HUES64 (cell line): ENCODE data around the gene SMARCAL1.

ENCODE experiments used
- H3K27ac ChIP-seq: 2 replicates; pipeline ENCODE4 v1.7.0; 2013; ENCODE audit warnings: low read depth, low read length, inconsistent platforms
- H3K27me3 ChIP-seq: 2 replicates; pipeline ENCODE4 v1.6.1; 2013; ENCODE audit warnings: mild to moderate bottlenecking, low read length; ENCODE audit not compliant: insufficient read depth
- H3K36me3 ChIP-seq: 2 replicates; pipeline ENCODE4 v1.6.1; 2013; ENCODE audit warnings: mild to moderate bottlenecking, low read length; ENCODE audit not compliant: insufficient read depth
- H3K4me1 ChIP-seq: 2 replicates; pipeline ENCODE4 v1.6.1; 2013; ENCODE audit warnings: mild to moderate bottlenecking, low read length, moderate library complexity; ENCODE audit not compliant: insufficient read depth
- H3K4me3 ChIP-seq: 2 replicates; pipeline ENCODE4 v1.5.1; 2013; ENCODE audit warnings: mild to moderate bottlenecking, low read length, moderate library complexity
- H3K9ac ChIP-seq: 2 replicates; pipeline ENCODE4 v1.6.1; 2013; ENCODE audit warnings: mild to moderate bottlenecking, low read depth, low read length
- H3K9me3 ChIP-seq: 2 replicates; pipeline ENCODE4 v1.6.1; 2013; ENCODE audit warnings: low read depth, low read length; ENCODE audit not compliant: insufficient read depth
- WGBS: fragments of 150-250, 120-280 bp; methylation state at CpG from one replicate; pipeline ENCODE4 v1.1.7; 2013; ENCODE audit warnings: missing lambda C conversion rate; 5-methylcytosine and 5-hydroxymethylcytosine counted together

Gene SMARCAL1

GRCh38 chr2:216498070-216498378 is 85.7 kb downstream of the SMARCAL1 start:
- Histone ChIP-seq H3K4me3 (peak overlapping the region; percentile 91), H3K4me1 (peaks cover 30% of the 10 kb centered on the region), H3K27me3 (no peaks in the 10 kb centered on the region), H3K9me3 (no peaks in the 10 kb centered on the region), H3K27ac (peak overlapping the region; percentile 60), H3K36me3 (peaks cover 40% of the 10 kb centered on the region), H3K9ac (peak overlapping the region; percentile 99)
- 72% methylated on average over 6 of the region's 6 CpGs for WGBS

GRCh38 chr2:216498379-216499352 is 86.4 kb downstream of the SMARCAL1 start, which contains the start of gene RPL37A:
Gene RPL37A (plus strand): TSS chr2:216498844. CDS start chr2:216498875, 31 bp downstream.
- peak within 1 kb of the TSS; percentile 99 for H3K9ac ChIP-seq
- 6% methylated on average over 54 of the region's 54 CpGs for WGBS

GRCh38 chr2:216499641-216500218 is 87.4 kb downstream of the SMARCAL1 start:
- H3K9ac ChIP-seq = peak overlapping the region; percentile 99
- H3K4me1 ChIP-seq = peaks cover 26% of the 10 kb centered on the region
- WGBS = 28% methylated on average over 5 of the region's 6 CpGs
- no peaks in the 10 kb centered on the region for H3K9me3 ChIP-seq
- H3K36me3 ChIP-seq = peaks cover 57% of the 10 kb centered on the region
- peak overlapping the region; percentile 89 for H3K27ac ChIP-seq
- peak overlapping the region; percentile 91 for H3K4me3 ChIP-seq
- H3K27me3 ChIP-seq = no peaks in the 10 kb centered on the region

More at GRCh38 chr2:216498379-216499352, 86.4 kb downstream of the SMARCAL1 start, which contains the start of gene RPL37A:
- H3K27ac ChIP-seq = peak within 1 kb of the TSS; percentile 89
- no peaks in the 10 kb centered on the region for H3K9me3 ChIP-seq
- H3K27me3 ChIP-seq = no peaks in the 10 kb centered on the region
- H3K4me3 ChIP-seq = peak within 1 kb of the TSS; percentile 91
- H3K36me3 ChIP-seq = peaks cover 46% of the 10 kb centered on the region
- H3K4me1 ChIP-seq = peaks cover 26% of the 10 kb centered on the region

GRCh38 chr2:216500572-216500971 is 88.3 kb downstream of the SMARCAL1 start:
- H3K4me3 ChIP-seq = peak overlapping the region; percentile 91
- 96% methylated on average over 2 of the region's 2 CpGs for WGBS
- peak overlapping the region; percentile 99 for H3K9ac ChIP-seq
- peak overlapping the region; percentile 89 for H3K27ac ChIP-seq
- H3K4me1 ChIP-seq = peaks cover 26% of the 10 kb centered on the region
- no peaks in the 10 kb centered on the region for H3K27me3 ChIP-seq
- H3K36me3 ChIP-seq = peaks cover 65% of the 10 kb centered on the region
- H3K9me3 ChIP-seq = no peaks in the 10 kb centered on the region

- Histone ChIP-seq H3K9ac (peak overlapping the region; percentile 19; the same call in 1 of the 2 replicates), H3K36me3 (peaks cover 76% of the 10 kb centered on the region), H3K27me3 (no peaks in the 10 kb centered on the region), H3K4me3 (no peak overlapping the region), H3K27ac (peak overlapping the region; percentile 44; the same call in 1 of the 2 replicates), H3K4me1 (peaks cover 26% of the 10 kb centered on the region), H3K9me3 (no peaks in the 10 kb centered on the region)
- 96% methylated on average over 8 of the region's 8 CpGs for WGBS
These were observed 89.6 kb downstream of the SMARCAL1 start for GRCh38 chr2:216501854-216502253.

GRCh38 chr2:216502381-216503158 is 90.3 kb downstream of the SMARCAL1 start:
- no peak overlapping the region for H3K4me3 ChIP-seq
- no peaks in the 10 kb centered on the region for H3K27me3 ChIP-seq
- 96% methylated on average over 7 of the region's 7 CpGs for WGBS
- no peaks in the 10 kb centered on the region for H3K9me3 ChIP-seq
- H3K9ac ChIP-seq = peak overlapping the region; percentile 19
- H3K27ac ChIP-seq = peak overlapping the region; percentile 44
- H3K36me3 ChIP-seq = peaks cover 76% of the 10 kb centered on the region
- H3K4me1 ChIP-seq = peaks cover 25% of the 10 kb centered on the region

GRCh38 chr2:216503159-216503629 is 90.9 kb downstream of the SMARCAL1 start:
- peaks cover 19% of the 10 kb centered on the region for H3K4me1 ChIP-seq
- no peaks in the 10 kb centered on the region for H3K9me3 ChIP-seq
- no peak overlapping the region for H3K4me3 ChIP-seq
- H3K27ac ChIP-seq = peak overlapping the region; percentile 44
- H3K9ac ChIP-seq = no peak overlapping the region
- no peaks in the 10 kb centered on the region for H3K27me3 ChIP-seq
- 94% methylated on average over 6 of the region's 6 CpGs for WGBS
- peaks cover 78% of the 10 kb centered on the region for H3K36me3 ChIP-seq

GRCh38 chr2:216503697-216504375 is 91.6 kb downstream of the SMARCAL1 start:
- no peaks in the 10 kb centered on the region for H3K27me3 ChIP-seq
- peaks cover 19% of the 10 kb centered on the region for H3K4me1 ChIP-seq
- 92% methylated on average over 5 of the region's 5 CpGs for WGBS
- H3K9me3 ChIP-seq = no peaks in the 10 kb centered on the region
- H3K9ac ChIP-seq = no peak overlapping the region
- H3K4me3 ChIP-seq = no peak overlapping the region
- no peak overlapping the region for H3K27ac ChIP-seq
- H3K36me3 ChIP-seq = peaks cover 80% of the 10 kb centered on the region

GRCh38 chr2:216504376-216504762 is 92.1 kb downstream of the SMARCAL1 start:
- Histone ChIP-seq H3K4me1 (peaks cover 19% of the 10 kb centered on the region), H3K36me3 (peaks cover 81% of the 10 kb centered on the region), H3K27me3 (no peaks in the 10 kb centered on the region), H3K4me3 (no peak overlapping the region), H3K27ac (peak overlapping the region; percentile 0; the same call in 1 of the 2 replicates), H3K9ac (no peak overlapping the region), H3K9me3 (no peaks in the 10 kb centered on the region)
- WGBS = 90% methylated on average over 1 of the region's 1 CpG
